ENCODE data around the gene TTC38. TPM values are rescaled to one million over a fixed set of nuclear protein-coding genes. Genes with fewer than 3 reads are reported as not detected.
"Not testable (repeated sequence)": the region's sequence is repeated elsewhere in the genome, so short reads cannot be mapped to it uniquely, and the experiment has no call there.

Gene TTC38
- total RNA-seq, 1 experiment from 2014 or later, result 31.5 TPM

DNA sequence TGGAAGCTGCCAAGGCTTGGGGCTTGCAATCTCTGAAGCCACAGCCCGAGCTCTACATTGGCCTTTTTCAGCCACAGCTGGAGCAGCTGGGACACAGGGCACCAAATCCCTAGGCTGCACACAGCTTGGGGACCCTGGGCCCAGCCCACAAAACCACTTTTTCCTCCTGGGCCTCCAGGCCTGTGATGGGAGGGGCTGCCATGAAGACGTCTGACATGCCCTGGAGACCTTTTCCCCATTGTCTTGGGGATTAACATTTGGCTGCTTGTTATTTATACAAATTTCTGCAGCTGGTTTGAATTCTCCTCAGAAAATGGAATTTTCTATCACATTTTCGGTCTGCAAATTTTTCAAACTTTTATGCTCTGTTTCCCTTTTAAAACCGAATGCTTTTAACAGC, 2.2 kb upstream of the TTC38 start:
- H3K23me2 ChIP-seq (ENCODE audit: insufficient read length, low read depth, low read length, poor library complexity, severe bottlenecking); H3K23ac ChIP-seq (ENCODE audit: insufficient read length, low read depth, low read length); H3K4me3 Mint-ChIP-seq; H2AK5ac ChIP-seq (ENCODE audit: insufficient read length, low read length); H3K79me2 ChIP-seq (ENCODE audit: insufficient read depth, low read length); H3K9me3 ChIP-seq (ENCODE audit: control insufficient read depth, low read depth, low read length); H3K4me2 ChIP-seq (ENCODE audit: insufficient read depth, insufficient read length, low read length); H2BK5ac ChIP-seq (ENCODE audit: insufficient read length, low read length); H4K20me1 ChIP-seq (ENCODE audit: control insufficient read depth, insufficient read depth, insufficient read length); H2BK120ac ChIP-seq (ENCODE audit: low read depth, low read length, poor library complexity, severe bottlenecking); H2BK20ac ChIP-seq (ENCODE audit: low read depth, low read length, poor library complexity, severe bottlenecking); H2AFZ ChIP-seq (ENCODE audit: low read length); H4K5ac ChIP-seq (ENCODE audit: insufficient read length, low read depth, low read length); DNase-seq; H4K91ac ChIP-seq (ENCODE audit: insufficient read length, low read depth, low read length); H3K27ac Mint-ChIP-seq; H3K79me1 ChIP-seq (ENCODE audit: insufficient read depth, low read depth, low read length, poor library complexity, severe bottlenecking); H3K4ac ChIP-seq (ENCODE audit: low read depth, low read length); H3K9ac ChIP-seq (ENCODE audit: extremely low read depth, insufficient read length, low read length); H2BK12ac ChIP-seq (ENCODE audit: insufficient read length, low read depth, low read length); H4K8ac ChIP-seq (replicated peaks; ENCODE audit: insufficient read length, low read depth, low read length); H3K56ac ChIP-seq (ENCODE audit: insufficient read length, low read depth, low read length); H2BK15ac ChIP-seq (ENCODE audit: low read depth, low read length); H3K4me1 Mint-ChIP-seq; H3K27ac ChIP-seq (ENCODE audit: insufficient read length, low read depth, low read length); H3K14ac ChIP-seq (ENCODE audit: insufficient read depth, low read length); H3K4me1 ChIP-seq (ENCODE audit: insufficient read depth, low read length); H3K18ac ChIP-seq (ENCODE audit: insufficient read length, low read depth, low read length); H3T11ph ChIP-seq (ENCODE audit: low read length): not testable (repeated sequence)
- Mint-ChIP-seq H3K9me3 (peaks cover 42 to 53% of the 10 kb centered on the region in 2 experiments), H3K27me3 (ENCODE audit: low read depth) (peaks cover 63% of the 10 kb centered on the region), H3K36me3 (ENCODE audit: insufficient read depth in 1 of 3, low read depth in 3 of 3) (peaks cover 14 to 41% (median 19%) of the 10 kb centered on the region in 3 experiments)
- WGBS (ENCODE audit: extremely low coverage, insufficient read length, low lambda C conversion rate), result no CpG with 5 or more reads among the region's 4 CpGs
- peaks cover 16% of the 10 kb centered on the region; the same call in 1 of the 2 replicates for H3K27me3 ChIP-seq (ENCODE audit: insufficient read depth, low read length)

Data from H9 (cell line).